Fibroblast of villous mesenchyme (primary cell): ENCODE results near the gene ZNF587B. TPM values are rescaled to one million over a fixed set of nuclear protein-coding genes. Genes with fewer than 3 reads are reported as not detected.

Experiments
- DNase-seq: peaks from one replicate; pipeline ENCODE4 v3.0.0-alpha.2; 2010; ENCODE audit warnings: low read depth
- H3K4me3 ChIP-seq: 2 replicates; pipeline ENCODE4 v1.5.1; 2011; ENCODE audit warnings: low read depth, mild to moderate bottlenecking, low read length
- total RNA-seq: library from RNA; depleted of rRNA; stranded (reverse); fragments of >200 nt; gene quantifications from 2 replicates; pipeline ENCODE4 v1.2.3, GENCODE V29; 2012
- TF ChIP-seq, protein P1 (sequence below): IDR thresholded peaks from 2 replicates; pipeline ENCODE4 v1.5.1; 2012; ENCODE audit warnings: low read depth, mild to moderate bottlenecking, low read length; ENCODE audit not compliant: insufficient read depth

The ZNF587B gene
- total RNA-seq, 1 donor, result 28.1 TPM

DNA sequence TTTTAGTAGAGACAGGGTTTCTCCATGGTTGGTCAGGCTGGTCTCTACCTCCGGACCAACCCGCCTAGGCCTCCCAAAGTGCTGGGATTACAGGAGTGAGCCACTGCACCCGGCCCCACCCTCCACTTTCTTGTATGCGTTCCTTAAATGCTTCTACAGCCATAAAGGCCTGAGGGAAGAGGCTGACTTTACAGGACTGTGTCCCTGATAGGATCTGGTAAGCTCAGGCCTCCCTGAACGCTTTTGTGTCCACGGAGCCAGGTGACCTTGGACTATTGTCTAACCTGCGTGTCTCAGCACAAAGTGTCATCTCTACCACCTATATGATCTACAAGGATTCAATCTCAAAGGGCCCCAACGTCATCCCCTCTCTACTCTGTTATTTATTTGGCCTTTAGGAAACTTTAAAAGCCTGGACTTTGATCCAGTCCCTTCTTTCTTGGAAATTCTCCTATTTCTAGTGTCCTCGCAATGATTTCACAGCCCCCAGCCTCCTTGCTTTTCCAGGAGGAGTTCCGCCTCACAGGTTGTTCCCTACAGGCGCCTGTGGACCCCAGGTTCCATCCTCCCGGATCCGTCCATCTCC lies 16.1 kb upstream of the ZNF587B start:
- DNase-seq, result no peak
- H3K4me3 ChIP-seq, result peak overlapping the region; percentile 88
- TF ChIP-seq, protein P1, sequence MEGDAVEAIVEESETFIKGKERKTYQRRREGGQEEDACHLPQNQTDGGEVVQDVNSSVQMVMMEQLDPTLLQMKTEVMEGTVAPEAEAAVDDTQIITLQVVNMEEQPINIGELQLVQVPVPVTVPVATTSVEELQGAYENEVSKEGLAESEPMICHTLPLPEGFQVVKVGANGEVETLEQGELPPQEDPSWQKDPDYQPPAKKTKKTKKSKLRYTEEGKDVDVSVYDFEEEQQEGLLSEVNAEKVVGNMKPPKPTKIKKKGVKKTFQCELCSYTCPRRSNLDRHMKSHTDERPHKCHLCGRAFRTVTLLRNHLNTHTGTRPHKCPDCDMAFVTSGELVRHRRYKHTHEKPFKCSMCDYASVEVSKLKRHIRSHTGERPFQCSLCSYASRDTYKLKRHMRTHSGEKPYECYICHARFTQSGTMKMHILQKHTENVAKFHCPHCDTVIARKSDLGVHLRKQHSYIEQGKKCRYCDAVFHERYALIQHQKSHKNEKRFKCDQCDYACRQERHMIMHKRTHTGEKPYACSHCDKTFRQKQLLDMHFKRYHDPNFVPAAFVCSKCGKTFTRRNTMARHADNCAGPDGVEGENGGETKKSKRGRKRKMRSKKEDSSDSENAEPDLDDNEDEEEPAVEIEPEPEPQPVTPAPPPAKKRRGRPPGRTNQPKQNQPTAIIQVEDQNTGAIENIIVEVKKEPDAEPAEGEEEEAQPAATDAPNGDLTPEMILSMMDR, result no peak

DNA sequence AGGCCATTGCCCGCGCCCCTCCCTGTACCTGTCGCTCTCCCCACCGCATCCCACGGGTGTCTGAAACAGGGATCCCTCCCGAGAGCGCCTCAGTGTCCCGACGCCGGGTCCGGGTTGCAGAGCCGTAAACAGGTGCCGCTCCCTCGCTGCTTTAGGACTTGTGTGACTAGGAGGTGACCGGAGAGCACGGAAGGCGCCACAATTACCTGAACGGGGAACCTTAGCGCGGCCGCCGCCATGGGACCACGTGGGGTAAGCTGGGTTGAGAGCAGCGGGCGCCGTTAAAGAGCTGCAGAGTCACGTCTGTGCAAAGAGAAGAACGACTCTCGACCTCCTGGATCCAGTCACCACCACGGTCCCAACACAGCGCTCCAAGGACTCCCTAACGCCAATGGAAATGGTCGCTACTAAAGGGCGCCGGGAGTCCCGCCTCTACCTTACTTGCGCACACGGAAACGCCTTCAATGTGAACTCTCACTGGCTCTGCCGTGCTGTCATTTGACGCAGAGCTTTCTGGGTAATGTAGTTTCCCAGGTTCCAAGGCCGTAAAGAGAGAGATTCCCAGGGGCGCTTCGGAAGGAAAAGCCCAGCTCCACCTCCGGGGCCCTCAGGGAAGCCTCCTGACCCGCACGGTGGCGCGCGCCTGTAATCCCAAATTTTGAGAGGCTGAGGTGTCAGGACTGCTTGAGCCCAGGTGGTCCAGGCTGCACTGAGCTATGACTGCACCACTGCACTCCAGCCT lies 15.4 kb upstream of the ZNF587B start, which contains the start of gene ZNF552:
ZNF552 (minus strand) TSS at position 409 of the 742 bp plus-strand sequence; CDS start at position 239, 170 bp downstream.
- TF ChIP-seq, protein P1, result no peak
- DNase-seq, result peak; percentile 92

DNA sequence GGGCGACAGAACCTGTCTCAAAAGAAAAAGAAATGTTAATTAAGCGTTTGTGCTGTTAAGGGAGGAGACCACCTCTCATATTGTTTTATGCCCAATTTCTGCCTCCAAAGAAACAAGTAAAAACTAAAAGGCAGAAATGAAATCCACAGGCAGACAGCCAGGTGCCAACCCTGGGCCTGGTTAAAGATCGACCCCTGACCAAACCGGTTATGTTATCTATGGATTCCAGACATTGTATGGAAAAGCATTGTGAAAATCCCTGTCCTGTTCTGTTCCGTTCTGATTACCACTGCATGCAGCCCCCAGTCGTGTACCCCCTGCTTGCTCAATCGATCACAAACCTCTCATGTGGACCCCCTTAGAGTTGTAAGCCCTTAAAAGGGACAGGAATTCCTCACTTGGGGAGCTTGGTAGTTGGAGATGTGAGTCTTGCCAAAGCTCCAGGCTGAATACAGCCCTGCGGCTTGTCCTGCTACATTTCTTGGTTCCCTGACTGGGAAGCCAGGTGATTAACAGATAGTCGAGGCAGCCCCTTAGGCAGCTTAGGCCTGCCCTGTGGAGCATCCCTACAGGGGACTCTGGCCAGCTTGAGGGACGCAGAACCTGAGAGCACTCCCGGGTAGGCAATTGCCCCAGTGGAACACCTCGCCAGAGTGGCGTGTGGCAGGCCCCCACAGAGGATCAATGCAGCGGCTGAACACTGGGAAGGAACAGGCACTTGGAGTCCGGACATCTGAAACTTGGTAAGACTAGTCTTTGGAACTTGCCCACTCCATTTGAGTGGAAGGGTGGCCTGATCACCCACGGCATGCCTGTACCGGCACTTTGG lies 14.6 kb upstream of the ZNF587B start:
- DNase-seq, result no peak
- TF ChIP-seq, protein P1, result no peak
- no peak overlapping the region for H3K4me3 ChIP-seq

More for the DNA sequence above, 15.4 kb upstream of the ZNF587B start, which contains the start of gene ZNF552:
- H3K4me3 ChIP-seq, result peak within 1 kb of the TSS; percentile 88

DNA sequence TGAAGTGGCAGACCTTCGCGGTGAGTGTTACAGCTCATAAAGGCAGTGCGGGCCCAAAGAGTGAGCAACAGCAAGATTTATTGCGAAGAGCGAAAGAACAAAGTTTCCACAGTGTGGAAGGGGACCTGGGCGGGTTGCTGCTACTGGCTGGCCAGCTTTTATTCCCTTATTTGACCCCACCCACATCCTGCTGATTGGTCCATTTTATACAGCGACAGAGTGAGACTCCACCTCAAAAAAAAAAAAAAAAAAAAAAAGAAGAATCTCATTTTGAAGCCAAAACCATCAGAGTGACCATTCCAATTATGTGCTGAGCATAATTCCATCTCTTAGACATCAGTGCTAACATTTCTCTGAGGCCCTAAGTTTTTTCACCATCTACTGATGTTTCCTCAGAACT lies 13.4 kb upstream of the ZNF587B start:
- no peak overlapping the region for H3K4me3 ChIP-seq
- DNase-seq, result no peak
- TF ChIP-seq, protein P1, result no peak

DNA sequence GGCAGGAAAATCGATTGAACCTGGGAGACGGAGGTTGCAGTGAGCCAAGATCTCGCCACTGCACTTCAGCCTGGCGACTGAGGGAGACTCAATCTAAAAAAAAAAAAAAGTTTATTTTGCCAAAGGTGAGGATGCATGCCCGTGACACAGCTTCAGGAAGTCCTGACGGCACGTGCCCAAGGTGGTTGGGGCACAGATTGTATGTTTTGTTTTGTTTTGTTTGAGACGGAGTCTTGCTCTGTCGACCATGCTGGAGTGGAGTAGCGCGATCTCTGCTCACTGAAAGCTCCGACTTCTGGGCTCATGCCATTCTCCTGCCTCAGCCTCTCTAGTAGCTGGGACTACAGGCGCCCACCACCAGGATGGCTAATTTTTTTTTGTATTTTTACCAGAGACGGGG lies 12.1 kb upstream of the ZNF587B start:
- TF ChIP-seq, protein P1, result no peak
- DNase-seq, result no peak
- H3K4me3 ChIP-seq, result no peak overlapping the region

DNA sequence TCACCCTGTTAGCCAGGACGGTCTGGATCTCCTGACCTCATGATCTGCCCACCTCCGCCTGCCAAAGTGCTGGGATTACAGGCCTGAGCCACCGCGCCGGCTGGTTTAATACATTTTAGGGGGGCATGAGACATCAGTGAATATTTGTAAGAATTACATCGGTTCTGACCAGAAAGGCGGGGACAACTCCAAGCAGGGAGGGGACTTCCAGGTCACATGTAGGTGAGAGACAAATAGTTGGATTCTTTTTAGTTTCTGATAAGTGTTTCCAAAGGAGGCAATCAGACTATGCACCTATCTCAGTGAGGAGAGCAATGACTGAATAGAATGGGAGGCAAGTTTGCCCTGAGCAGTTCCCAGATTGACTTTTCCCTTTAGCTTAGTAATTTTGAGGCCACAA lies 11.7 kb upstream of the ZNF587B start:
- no peak for DNase-seq
- no peak overlapping the region for H3K4me3 ChIP-seq
- TF ChIP-seq, protein P1, result no peak
